Measurements from ENCODE around the gene PHLDA3.

Gene PHLDA3

DNA sequence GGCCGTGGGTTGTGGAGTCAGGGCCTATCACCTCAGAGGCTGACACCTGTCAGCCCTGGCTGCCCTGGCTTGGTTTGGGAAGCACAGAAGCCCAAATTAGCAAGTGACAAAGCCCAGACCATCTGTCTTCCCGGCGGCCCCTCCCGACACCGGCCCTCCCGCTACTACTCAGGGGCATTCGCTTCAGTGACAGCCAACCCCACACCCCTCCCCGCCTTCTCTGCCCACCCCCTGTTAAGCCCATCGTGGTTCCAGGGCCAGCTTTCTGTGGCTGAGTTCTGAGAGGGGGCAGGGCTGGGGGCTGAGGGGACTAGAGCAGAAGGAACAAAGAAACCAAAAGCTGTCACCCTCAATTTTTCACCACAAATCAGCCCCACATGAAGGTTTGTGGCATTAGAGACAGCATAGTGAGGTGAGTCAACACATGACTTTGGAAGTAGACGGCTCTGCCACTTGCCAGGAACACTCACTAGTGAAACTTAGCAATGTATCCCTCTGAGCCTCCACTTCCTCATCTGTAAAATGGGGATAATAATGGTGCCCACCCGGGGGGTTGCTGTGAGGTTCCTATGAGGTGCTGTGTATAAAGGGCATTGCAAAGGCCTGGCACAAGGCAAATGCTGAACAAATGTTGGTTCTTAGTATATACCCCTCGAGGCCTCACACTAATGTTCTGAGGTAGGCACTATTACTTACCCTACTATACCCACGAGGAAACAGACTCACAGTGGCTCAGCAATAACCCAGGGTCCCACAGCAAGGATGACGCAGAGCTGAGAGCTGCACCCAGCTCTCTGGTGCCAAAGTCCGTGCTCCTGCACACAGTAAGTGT lies 42.3 kb downstream of the PHLDA3 start:
- no peak for DNase-seq

DNA sequence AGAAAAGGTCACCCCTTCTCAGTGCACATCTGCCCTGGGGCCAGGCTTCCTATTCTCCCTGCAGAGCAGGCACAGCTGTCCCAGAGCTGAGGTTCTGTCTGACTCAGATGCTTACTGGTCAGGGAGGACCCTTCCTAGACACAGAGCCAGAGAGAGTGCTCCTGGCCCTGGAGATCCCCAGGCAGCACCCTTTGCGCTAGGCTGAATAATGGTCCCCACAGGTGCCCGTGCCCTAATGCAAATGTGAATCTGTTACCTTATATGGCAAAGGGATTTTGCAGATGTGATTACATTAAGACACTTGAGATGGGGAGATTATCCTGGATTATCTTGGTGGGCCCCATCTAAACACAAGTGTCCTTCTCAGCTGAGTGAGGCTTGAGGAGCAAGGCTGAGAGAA lies 44.8 kb downstream of the PHLDA3 start:
- DNase-seq, result no peak

DNA sequence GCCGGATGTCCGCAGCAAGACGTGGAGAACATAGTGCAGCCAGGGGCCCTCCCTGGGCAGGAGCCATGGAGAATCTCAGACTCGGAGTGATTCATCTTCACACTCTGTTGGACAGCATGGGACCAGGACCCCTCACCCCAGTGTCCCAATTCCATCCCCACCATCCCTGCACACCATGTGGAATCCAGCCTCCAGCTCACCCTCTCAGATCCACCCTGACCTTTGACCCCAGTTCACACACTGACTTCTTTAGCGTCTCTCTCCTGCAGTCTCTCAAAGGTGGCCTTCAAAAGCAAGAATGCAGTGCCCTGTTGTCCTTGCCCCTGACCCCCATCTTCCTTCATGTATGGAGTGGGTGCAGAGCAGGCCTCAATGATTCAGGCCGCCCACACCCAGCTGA lies 45.3 kb downstream of the PHLDA3 start:
- no peak for DNase-seq

DNA sequence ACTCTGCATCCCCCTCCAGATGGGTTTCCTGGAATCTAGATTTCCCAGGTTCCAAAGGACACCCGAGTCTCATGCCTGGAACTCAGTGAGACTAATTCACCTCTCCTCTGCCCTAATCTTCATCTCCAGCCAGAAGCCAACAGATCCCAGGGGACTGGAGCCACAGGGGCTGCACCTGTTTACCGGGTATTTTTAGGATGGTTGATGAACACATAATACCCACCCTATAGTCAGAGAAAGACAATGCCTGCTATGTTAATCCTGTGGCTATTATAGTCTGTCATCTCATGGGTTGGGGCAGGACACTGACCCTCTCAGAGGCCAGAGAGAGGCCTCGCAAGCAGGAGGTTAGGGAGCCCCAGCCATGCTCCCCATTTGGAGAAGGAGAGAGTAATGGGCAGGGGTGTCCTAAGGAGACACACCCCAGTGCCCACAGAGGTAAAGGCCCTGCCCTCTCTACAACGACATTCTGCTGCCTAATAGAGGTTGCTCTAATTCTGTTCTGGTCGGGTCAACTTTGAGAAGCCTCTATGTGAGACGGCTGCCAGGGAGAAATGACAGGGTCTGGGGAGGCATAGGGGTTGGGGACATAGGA lies 46.5 kb downstream of the PHLDA3 start:
- DNase-seq, result no peak

DNA sequence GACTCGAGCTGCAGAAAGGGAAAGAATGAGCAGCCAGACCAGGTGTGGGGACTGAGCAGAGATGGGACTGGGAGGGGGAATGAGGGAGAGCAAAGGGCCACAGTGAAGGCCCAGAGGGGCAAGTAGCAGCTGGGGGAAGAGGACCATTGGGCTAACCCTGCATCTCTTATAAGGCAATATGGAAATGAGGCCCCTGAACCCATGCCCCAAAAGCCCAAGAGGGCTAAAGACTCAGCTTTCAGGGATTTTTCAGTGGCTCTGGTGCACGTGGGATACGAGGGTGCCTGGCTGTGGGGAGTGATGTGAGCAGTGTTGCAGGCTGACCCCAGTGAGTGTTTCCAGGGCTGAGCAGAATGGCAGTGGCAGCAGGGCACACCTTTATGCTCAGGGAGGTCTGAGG lies 47.0 kb downstream of the PHLDA3 start:
- no peak for DNase-seq

DNA sequence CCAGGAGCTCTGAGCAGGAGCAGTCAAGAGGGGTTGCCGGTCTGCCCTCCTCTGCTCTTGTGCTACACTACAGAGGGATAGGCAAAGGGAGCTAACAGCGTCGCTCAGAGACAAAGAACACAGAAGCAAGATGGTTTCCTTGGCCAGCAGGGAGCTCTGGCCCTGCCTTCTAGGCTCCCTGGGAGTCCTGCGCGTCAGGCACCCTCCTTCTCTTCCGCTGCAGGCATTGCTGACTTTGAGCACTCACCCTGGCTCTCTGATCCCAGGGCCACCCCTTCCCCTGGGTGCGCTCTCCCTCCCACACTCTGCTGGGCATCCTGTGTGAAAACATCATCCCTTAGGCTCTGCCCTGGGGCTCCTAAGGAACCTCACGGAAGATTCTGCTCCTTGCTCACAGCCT lies 47.9 kb downstream of the PHLDA3 start:
- no peak for DNase-seq

DNA sequence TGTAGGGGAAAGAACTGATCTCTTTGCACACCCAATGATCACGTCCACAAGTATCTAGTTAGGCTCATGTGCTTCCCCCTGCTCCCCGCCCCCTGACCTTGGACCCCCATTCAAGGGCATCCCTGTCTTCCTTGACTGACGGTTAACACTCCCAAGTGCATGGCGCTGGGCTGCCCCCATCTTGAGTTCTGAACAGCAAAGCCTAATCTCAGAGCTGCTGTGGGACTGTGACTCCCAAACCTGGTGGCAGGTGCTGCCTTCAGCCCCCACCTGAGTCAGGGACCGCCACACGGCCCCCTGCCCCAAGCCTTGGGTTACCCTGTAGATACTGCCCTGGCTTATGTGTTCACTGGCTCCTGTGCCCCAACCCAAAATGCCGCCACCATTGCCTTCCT lies 48.4 kb downstream of the PHLDA3 start:
- no peak for DNase-seq

DNA sequence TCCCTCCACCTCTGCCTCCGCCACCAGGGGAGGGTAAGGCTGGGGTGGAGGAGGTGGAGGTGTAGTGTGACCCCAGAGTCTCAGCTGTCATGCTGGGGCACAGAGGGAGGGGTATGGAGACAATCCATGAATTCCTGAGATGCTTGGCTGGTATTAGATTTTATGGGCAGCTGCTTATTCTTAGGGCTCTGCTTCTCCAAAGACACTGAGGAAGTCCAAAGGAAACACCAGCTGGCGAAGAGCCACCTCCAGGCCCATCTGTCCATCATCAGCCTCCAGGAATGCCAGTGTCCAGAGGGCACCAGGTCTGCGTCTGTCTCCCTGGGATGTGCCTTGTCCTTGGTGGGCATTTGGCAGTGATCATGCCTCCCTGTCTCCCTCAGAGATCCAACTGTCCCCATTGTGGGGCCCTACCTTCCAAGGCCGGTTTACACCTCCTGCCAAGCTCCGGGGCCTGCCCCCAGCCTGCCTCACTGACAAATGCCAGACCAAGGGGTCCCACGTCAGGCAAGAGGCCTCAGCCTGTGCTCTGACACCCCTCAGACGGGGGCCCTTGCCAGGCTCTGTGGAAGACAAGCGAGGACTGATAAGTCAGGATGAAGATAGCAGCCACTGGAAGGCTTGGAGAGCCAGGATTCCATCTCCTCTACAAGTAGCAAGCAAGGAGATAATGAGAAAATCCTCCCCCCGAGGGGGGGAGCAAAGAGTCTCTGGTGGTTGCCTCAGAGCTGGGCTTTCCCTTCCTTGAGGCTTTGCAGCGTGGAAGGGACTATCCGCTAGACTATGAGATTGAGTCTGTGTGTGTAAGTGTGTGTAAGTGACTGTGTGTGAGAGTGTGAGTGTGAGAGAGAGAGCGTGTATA lies 49.0 kb downstream of the PHLDA3 start:
- no peak for DNase-seq

DNA sequence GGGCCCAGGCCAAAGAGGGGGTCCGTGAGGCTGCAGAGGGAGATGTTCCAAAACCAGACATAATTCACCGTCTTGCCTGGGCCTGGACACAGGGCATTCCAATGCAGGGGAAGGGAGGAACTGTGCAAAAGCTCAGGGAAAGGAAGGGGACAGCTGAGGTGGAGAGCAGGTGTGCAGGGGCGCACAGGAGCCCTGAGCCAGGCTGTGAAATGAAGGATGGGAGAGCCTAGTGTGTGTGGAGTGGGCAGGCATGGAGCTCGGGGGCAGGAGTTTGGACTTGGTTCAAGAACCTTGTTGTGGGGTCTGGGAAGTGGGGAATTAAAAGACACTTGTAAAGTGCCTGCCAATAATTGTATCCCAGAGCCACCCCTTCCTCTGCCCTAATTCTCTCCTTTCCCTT lies 49.7 kb downstream of the PHLDA3 start:
- no peak for DNase-seq

DNA sequence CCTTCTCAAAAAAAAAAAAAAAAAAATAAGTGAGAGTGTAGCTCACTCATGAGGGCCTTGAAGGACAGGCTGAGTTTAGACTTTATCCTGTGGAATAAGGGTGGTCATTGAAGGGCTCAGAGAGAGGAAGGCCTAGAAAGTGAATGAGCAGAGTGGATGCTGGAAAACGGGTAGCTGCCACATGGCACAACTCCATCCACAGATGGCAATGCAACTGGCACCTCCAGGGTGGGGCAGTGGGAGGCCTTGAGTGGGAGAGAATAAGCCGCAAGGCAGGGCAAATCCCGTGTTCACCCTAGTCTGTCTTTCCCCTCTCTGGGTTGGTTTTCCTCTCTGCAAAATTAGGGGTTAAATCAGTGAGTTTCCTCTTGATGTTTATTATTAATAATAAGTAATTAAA lies 50.5 kb downstream of the PHLDA3 start:
- DNase-seq, result no peak

All from AML-193 (cell line).